HG02870 (cell line): ENCODE data around the gene MBNL2.
A peak's percentile ranks its signal among the peaks of the same experiment; 100 is the strongest.

Source experiments
- ATAC-seq: cut with Tn5 transposase; IDR thresholded peaks from one replicate; pipeline ENCODE4 v1.9.1; 2021; ENCODE audit warnings: mild to moderate bottlenecking, moderate library complexity; ENCODE audit not compliant: unreplicated experiment

MBNL2 gene

DNA sequence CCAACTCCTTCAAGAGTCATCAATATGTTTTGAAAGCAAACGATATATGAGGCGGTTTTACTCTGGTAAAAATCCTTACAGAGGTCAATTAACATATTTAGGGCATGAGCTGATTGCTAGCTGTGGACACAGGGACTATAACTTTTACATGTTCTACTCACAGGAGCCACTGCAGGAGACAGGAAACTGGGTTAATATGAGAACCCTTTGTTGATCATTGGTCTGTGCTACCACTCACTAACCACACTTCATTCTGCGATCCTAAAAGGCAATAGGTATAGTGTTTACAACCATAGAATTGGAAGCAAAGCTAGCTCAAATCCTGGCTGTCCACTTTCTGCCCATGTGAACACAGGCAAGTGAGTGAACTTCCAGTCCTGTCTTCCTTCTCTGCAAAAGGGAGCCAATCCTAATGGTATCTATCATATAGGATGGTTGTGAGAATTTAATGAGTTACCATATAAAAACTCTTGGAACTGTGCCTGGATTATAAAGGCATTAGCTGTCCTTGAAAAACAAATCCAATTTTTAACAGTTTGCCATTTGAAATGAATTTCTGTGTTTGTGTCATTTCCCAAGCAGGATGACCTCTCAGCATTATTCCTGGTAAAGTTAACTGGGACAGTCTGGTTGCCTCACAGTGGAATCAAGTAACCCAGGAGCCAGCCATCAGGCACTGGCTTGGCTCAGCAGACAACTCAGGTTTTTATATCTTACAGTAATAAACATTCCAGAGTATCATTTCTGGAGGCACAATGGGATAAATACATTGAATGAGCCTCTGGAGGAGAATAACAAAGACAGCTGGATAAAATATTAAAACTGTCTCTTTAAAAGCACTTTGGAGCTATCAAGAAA, 182.0 kb downstream of the MBNL2 start:
- ATAC-seq: no peak

- ATAC-seq: no peak
Observed at GRCh38 chr13:97407540-97407939, 185.4 kb downstream of the MBNL2 start.

DNA sequence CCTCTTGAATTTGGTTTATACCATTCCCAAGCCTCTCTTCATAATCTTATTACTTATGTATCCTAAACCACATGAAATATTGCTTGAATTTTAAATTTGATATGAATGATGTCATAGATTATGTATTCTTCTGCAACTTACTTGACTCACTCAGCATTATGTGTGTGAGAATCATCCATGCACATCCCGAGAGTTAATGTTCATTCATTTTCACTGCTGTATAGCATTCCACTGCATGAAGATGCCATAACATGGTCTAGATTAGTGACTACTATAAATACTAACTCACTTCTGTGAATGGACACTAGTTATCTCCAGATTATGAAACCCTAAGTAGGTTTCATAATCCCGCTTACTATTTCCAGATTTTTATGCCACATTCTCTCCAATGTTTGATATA, 186.8 kb downstream of the MBNL2 start:
- ATAC-seq: no peak

- ATAC-seq: no peak
Observed at GRCh38 chr13:97411984-97412383, 189.9 kb downstream of the MBNL2 start.

- ATAC-seq: no peak
Observed at GRCh38 chr13:97413694-97414093, 191.6 kb downstream of the MBNL2 start.

DNA sequence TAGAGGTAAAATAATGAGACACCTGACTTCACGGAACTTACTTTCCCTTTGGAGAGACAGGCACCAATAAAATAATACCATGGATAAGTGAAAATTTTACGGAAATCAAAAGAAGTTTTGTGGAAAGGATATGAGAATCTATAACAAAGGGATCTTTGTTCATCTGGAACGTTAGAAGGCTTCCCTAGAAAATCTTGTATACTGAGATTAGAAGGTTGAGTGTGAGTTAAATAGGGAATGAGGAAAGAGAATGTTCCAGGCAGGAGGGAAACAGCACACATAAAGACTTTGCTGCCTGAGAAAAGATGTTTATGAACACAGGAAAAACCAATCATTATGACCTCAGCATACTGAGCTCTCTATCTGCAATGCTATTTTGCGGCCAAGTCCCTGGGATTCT, 192.3 kb downstream of the MBNL2 start:
- ATAC-seq: no peak

DNA sequence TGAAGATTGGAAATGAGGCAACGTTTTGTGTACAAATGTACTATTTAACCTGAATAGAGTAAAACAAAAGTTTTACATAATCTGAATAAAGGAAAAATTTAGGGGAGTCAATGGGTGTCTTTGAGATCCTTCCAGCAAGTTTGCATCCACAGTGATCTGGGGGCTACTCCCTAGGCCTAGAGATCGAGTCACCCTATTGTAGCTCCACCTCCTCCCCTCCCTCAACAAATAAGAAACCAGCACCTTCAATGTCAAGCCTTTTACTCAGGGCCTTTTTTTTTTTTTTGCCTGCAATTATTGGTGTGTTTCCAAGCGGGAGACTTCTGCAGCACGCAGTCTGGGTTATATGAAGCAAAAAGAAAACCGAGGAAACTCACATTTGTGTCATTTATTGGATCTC, 195.6 kb downstream of the MBNL2 start:
- no peak for ATAC-seq

GRCh38 chr13:97422118-97423054, 200.3 kb downstream of the MBNL2 start:
- no peak for ATAC-seq

DNA sequence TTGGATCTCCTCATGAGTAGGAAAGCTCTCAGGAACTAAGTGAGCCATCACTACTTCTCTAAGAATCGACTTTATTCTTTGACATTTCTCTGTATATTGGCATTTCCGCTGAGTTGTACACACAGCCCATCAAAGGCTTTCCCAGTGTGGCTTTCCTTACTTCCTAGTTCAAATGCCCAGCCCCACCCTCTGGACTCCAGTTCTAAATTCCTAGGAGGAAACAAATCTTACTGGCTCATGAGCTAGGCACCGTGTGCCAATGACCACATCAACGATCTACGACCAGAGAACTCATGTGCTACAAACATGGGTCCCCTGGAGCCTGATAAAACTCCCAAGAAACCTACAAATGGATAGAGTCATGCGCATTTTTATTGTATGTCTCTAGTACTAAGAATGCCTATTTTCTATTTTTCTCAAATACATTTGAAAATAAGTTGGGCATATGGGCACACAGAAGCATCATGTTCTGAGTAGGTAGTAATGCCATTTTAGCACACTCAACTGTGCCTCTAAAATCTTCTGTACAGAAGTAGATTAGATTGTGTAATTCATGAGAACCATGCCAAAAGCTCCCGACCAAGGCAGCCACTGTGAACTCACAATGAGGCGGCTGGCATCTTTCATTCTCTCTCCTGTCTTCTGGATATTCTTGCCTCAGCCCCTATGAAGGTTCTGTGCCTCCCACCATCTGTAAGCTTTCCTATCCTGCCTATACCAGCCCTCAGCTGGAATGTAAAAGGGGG, 201.3 kb downstream of the MBNL2 start:
- ATAC-seq: no peak

DNA sequence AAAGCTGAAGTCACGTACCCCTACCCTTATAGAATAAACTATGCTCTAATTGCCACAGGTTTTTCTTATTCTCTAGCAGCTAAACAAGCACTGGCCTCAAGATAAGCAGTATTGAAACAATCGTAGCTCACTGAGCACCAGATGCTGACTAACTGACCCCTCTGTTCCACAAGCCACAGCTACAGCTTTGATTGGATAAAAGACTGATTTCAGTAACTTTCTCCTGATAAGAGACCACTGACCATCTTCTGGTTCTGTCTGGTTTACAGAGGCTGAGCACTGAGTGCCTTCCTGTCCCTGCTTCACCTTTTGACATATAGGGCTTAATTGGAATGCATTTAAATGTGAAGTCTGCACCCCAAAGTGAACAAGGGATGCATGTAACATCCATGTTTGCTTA, 203.5 kb downstream of the MBNL2 start:
- no peak for ATAC-seq

- no peak for ATAC-seq
Observed at GRCh38 chr13:97426695-97427094, 204.6 kb downstream of the MBNL2 start.

GRCh38 chr13:97429681-97430081, 207.5 kb downstream of the MBNL2 start:
- no peak for ATAC-seq

GRCh38 chr13:97430296-97430695, 208.2 kb downstream of the MBNL2 start:
- no peak for ATAC-seq

- ATAC-seq: no peak
Observed at GRCh38 chr13:97431171-97431764, 209.1 kb downstream of the MBNL2 start.

DNA sequence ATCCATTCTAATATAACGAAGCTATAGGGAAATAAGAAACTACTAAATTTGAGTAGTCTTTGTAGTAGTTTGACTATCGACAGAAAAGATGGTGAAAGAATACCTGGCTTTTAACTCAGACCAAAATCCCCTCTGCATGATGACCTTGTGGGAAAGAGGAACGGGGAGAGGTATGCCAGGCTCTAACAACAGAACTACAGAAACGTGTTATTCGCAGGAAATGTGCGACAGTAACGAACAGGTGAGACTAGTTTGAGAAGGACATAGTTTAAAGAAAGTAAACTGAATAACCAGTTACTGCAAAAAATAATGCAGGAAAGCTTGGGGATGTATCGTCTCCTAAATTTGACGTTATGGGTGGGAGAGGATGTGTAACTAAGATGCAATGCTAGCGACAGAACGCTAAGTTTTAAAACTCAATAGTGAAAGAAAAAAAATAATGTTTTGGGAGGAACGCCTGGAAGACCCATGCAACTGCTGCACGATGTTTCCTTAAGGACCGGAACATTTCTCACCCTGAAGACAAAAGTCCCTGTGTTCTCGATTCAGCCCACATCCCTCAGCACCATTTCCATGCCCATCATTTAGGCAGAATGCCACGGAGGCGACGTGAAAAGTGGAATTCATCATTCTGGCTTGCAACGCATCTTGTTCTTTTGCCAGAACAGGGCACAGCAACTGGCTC, 210.2 kb downstream of the MBNL2 start:
- ATAC-seq: no peak

DNA sequence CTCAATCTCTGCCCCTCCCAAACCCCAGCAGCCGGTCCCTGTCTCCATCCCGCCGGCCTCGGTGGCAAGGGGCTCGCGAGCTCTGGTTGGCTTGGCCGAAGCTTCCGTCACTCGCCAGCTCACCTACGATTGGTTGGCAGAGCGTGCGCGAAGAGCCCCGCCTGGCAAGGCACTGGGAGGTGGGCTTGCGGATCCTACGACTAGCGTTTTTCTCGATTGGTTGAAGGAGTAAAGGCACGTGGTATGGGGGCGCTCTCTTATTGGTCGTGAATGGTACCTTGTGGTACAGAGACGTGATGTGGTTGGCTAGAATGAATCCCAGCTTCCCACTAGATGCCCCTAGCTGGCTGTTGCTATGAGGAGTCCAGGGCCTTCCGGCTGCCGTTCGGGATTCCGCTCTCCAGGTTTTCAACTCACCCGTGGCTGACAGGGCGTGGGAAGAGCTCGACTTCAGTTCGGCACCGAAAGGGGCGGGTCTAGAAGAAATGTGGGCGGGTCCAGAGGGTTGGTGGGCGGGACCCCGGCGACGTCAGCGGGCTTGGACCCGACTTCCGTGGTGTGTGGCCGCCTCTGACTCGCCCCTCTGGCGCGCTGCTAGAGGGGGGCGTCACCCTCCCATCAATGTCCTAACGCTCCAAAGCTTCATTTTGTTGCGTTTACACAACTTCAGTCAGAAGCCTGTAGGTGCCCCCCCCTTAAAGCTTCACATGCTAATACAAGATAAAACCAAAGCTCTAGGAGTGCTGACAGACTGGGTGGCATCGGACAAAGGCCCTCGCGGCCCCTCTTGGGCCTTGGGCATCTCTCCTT, 211.0 kb downstream of the MBNL2 start:
- peak; percentile 80 for ATAC-seq

DNA sequence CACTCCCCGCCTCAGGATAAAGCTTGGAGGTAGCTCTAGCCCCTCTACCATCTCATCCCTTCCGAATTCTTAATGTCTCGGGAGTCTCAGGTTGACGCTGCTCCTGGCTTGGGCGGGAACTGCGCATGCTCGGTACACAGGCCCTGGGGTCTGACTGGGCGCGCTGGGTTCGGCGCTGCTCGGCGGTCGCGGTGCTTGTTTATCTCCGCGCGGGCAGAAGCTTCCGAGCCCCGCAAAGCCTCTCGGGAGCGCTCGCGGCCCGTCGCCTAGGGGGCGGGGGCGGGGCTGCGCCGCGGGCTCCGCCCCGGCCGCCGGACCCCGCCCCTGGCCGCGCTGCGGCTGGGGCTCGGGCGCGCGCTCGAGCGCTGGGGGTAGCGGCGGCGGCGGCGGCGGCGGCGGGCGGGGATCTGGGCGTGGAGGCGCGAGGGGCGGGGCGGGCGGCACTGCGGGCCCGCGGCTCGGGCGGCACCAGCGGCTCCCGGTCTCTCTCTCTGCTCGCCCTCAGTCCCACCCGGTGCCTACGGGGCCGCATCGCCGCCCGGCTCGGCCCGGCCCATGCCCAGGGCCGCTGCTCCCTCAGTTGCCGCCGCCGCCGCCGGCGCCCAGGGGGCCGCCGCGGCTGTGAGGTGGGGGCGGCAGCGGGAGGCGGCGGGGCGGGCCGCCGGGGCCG, 211.7 kb downstream of the MBNL2 start, which contains the start of gene RAP2A:
RAP2A (plus strand) TSS at position 443 of the 670 bp plus-strand sequence. CDS start 302 bp downstream, outside the sequence.
- ATAC-seq: peak; percentile 38

DNA sequence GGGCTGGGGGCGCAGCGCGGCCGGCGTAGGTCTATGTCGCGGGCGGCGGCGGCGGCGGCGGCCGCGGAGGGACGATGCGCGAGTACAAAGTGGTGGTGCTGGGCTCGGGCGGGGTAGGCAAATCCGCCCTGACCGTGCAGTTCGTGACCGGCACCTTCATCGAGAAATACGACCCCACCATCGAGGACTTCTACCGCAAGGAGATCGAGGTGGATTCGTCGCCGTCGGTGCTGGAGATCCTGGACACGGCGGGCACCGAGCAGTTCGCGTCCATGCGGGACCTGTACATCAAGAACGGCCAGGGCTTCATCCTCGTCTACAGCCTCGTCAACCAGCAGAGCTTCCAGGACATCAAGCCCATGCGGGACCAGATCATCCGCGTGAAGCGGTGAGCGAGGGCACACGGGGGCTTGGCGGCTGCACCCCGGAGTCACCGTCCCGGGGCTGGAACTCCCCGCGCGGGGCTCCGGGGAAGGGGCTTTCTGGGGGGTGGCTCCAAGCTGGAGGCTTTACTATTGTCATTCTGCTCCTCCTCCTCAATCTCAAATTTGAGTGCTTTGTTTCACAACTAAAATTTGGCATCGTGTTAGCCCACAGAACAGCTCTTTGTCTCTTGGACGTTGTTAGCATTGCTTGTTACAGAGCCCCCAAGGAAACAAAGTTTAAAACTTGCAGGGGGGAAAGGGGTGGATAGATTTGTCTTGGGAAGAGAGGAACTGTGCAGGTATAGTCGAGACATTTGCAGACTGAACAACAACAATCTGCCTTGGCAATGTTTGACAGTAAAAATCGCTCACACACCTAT, 212.5 kb downstream of the MBNL2 start:
- ATAC-seq: no peak
